Small intestine (tissue), 16 donors: ENCODE measurements around the gene TMEM240. TPM values are rescaled to one million over a fixed set of nuclear protein-coding genes. Genes with fewer than 3 reads are reported as not detected.

Experiments used
- DNase-seq, 2 donors: peaks; one replicate each; pipeline versions ENCODE4 v3.0.0 to v3.0.0-alpha.2; 2013
- FAIRE-seq: peaks from 2 replicates; lab custom pipeline; 2012; peaks lifted over from hg19 to GRCh38; lab: Jason Lieb, UNC
- H3K27ac ChIP-seq, 3 donors: one replicate each; pipeline ENCODE4 v1.5.1; 2013; ENCODE audit warnings: low read length in 2 of 3, mild to moderate bottlenecking in 2 of 3, control low read depth in 1 of 3, inconsistent platforms in 1 of 3, low read depth in 1 of 3, moderate library complexity in 1 of 3
- H3K27me3 ChIP-seq, 3 donors: one replicate each; pipeline ENCODE4 v1.6.1; 2013; ENCODE audit warnings: low read length in 3 of 3, inconsistent platforms in 1 of 3; ENCODE audit not compliant: control insufficient read depth in 3 of 3, insufficient read depth in 3 of 3
- H3K36me3 ChIP-seq, 3 donors: one replicate each; pipeline ENCODE4 v1.6.1; 2013; ENCODE audit warnings: low read length in 3 of 3, inconsistent platforms in 1 of 3, low read depth in 1 of 3, mild to moderate bottlenecking in 1 of 3, moderate library complexity in 1 of 3; ENCODE audit not compliant: control insufficient read depth in 3 of 3, insufficient read depth in 2 of 3
- H3K4me1 ChIP-seq, 3 donors: one replicate each; pipeline ENCODE4 v1.6.1; 2013; ENCODE audit warnings: low read length in 2 of 3, inconsistent platforms in 1 of 3, low read depth in 1 of 3, mild to moderate bottlenecking in 1 of 3, moderate library complexity in 1 of 3; ENCODE audit not compliant: control insufficient read depth in 3 of 3, insufficient read depth in 2 of 3
- H3K4me3 ChIP-seq, 3 donors: one replicate each; pipeline ENCODE4 v1.5.1; 2013; ENCODE audit warnings: low read length in 3 of 3, control low read depth in 1 of 3, inconsistent platforms in 1 of 3, low read depth in 1 of 3, mild to moderate bottlenecking in 1 of 3, moderate library complexity in 1 of 3
- H3K9me3 ChIP-seq, 2 donors: one replicate each; pipeline ENCODE4 v1.6.1; 2013; ENCODE audit warnings: low read depth in 1 of 2, low read length in 1 of 2; ENCODE audit not compliant: control insufficient read depth in 2 of 2, insufficient read depth in 1 of 2
- WGBS, 3 donors: extraction: QIAGEN DNeasy Blood & Tissue Kit; methylation state at CpG; one replicate each; pipeline ENCODE4 v1.1.7; 2013; 5-methylcytosine and 5-hydroxymethylcytosine counted together
- long read RNA-seq, 10 donors: transcript quantifications; one replicate each; lab custom pipeline, GENCODE V29; 2026
- polyA plus RNA-seq, 4 donors: library from polyadenylated mRNA; stranded (reverse) in 3 of 4; unstranded in 1 of 4; fragments of 200-250 nt in 3 of 4; fragments of 120-200 nt in 1 of 4; gene quantifications; one replicate each; pipeline versions ENCODE4 v1.2.1 to v1.2.3, GENCODE V29; 2013
- donor health status: healthy with polysubstance abuse.
- donor health status: control.
- donor health status: control.
- donor health status: Bipolar disorder and iron deficiency.
- donor health status: healthy.

Gene TMEM240
- 1 to 10 TPM in 3 of 4 donors, not detected in 1; 1.6 to 3.7 (median 1.6) TPM for polyA plus RNA-seq
- long read RNA-seq, donor 1 = 0 reads
- long read RNA-seq, donor 2, partial matches to known transcripts = 0 of 1 reads
- long read RNA-seq, donor 2, other reads (novel, unspliced or antisense) = 0 of 1 reads
- long read RNA-seq, donor 3, partial matches to known transcripts = 0 of 1 reads
- long read RNA-seq, donor 3, other reads (novel, unspliced or antisense) = 0 of 1 reads
- long read RNA-seq, donor 4 = 0 reads
- long read RNA-seq, donor 5 = 0 reads
- long read RNA-seq, donor 6, partial matches to known transcripts = 0 of 3 reads
- long read RNA-seq, donor 6, other reads (novel, unspliced or antisense) = 0 of 3 reads
- long read RNA-seq, donor 7 = 0 reads
- long read RNA-seq, donor 8 = 0 reads
- long read RNA-seq, donor 9 = 0 reads
- long read RNA-seq, donor 10, transcript TMEM240-201 (4 exons, 718 nt) = major isoform, 5 of 6 reads
- long read RNA-seq, donor 10, partial matches to known transcripts = 0 of 6 reads
- long read RNA-seq, donor 10, other reads (novel, unspliced or antisense) = 0 of 6 reads

DNA sequence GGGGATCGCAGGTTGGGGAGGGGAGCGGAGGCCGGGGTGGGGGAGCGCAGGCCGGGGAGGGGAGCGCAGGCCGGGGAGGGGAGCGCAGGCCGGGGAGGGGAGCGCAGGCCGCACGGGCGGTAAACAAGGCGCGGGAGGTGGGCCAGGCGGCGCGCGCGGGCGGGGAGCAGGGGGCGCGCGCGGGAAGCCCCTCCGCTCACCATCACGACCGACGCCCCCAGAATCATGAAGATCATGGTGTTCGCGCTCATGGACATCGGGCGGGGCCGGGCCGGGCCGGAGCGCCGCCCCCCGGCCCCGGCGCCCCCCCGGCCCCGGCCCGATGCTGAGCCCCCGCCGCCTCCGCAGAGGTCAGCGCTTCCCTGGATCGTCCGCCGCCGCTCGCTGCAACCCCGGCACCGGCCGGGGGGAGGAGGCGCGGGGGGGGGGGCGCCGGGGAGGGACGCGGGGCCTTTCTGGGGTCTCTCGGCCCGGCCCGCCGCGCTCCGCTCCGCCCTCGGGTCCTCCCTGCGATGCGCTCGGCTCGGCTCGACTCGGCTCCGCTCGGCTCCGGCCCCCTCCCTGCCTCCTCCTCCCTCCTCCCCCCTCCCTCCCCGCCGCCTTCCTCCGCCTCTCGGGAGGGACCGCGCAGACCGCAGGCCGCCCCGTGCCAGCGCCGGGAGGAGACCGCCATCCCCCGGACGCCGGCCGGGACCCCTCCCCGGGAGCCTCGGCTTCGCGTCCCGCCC, at the start of gene TMEM240:
Gene TMEM240 (minus strand): TSS at position 535 of the 728 bp plus-strand sequence. CDS start 278 bp downstream, at position 257.
- WGBS, 3 donors = 1 to 2% (median 2%) methylated on average over 12 to 97 of the region's 100 CpGs
- peaks cover 0 to 16% (median 0%) of the 10 kb centered on the region in 3 donors for H3K4me1 ChIP-seq
- H3K36me3 ChIP-seq = peaks cover 4 to 40% (median 4%) of the 10 kb centered on the region in 3 donors
- FAIRE-seq (no peak), DNase-seq (peak; percentile 20 to 62)
- peaks cover 0 to 13% (median 0%) of the 10 kb centered on the region in 3 donors for H3K27me3 ChIP-seq
- H3K9me3 ChIP-seq = no peaks in the 10 kb centered on the region
- H3K4me3 ChIP-seq = peak within 1 kb of the TSS; percentile 24 to 46 (median 46)
- no peak within 1 kb of the TSS for H3K27ac ChIP-seq

DNA sequence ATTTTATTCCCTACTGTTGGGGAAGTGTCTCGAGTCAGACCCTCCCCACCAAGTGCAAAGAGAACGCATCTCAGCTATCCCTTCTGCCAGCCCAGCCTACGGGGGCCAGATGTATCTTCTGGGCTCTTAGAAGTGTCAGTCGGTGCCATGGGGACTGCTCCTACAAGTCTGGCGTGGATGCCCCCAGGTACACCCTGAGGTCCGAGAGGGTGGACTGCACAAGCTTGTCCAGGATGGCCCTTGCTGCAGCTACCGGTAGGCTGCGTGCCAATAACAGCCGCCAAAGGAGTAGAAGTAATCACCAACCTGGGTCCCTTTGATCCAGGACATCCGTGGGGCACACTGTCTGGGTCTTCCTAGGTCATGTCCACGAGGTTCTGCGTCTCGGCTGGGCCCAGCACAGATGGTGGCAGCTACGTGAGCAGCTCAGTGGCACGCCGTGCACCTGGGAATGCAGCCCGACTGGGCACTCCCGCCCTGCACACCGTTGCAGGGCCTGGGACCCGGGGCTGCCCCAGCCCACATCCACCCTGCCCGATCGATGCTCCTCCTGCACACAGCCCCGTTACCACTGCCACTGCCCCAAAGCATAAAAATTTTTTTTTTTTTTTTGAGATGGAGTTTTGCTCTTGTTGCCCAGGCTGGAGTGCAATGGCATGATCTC, 43.1 kb upstream of the TMEM240 start:
- Histone ChIP-seq H3K36me3 (no peaks in the 10 kb centered on the region), H3K4me1 (no peaks in the 10 kb centered on the region), H3K9me3 (no peaks in the 10 kb centered on the region), H3K4me3 (no peak overlapping the region), H3K27me3 (peaks cover 0 to 34% (median 0%) of the 10 kb centered on the region in 3 donors), H3K27ac (no peak overlapping the region)
- FAIRE-seq = no peak
- WGBS, 3 donors = 84 to 86% (median 84%) methylated on average over 23 of the region's 23 CpGs
- no peak for DNase-seq

DNA sequence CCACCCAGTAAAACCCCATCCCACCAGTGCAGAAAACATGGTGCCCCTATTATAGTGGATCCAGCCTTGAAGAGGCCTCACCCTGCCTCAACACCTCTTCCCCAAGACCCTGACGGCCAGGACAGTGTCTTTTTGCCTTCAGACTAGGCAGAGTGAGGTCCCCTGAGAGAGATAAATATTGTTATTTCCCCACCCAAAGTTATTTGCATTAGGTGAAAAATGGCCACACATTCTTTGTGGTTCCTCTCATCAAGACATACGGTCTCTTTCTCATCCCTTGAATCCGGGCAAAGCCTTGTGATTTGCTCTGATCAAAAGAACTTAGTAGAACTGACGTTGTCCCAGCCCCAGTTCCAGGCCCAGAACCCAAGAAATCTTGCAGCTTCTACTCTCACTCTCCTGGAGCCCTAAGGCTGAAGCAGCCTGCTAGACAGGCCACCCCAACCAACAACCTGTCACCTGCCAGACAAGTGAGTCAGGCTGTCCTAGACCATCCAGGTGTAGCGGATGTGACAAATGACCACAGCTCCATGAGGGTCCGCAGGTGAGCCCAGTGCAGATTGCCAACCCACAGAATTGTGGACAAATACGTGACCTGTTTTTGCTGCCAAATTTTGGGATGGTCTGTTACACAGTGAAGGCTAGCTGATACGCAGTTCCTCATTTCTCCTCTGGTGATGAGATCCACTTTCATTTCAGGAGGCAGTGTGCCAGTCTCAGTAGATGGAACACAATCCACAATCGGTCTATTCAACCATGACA, 42.3 kb upstream of the TMEM240 start:
- Histone ChIP-seq H3K36me3 (no peaks in the 10 kb centered on the region), H3K4me1 (peaks cover 0 to 3% (median 0%) of the 10 kb centered on the region in 3 donors), H3K9me3 (no peaks in the 10 kb centered on the region), H3K27ac (no peak overlapping the region), H3K27me3 (peaks cover 0 to 34% (median 0%) of the 10 kb centered on the region in 3 donors), H3K4me3 (no peak overlapping the region)
- WGBS, 3 donors = 74 to 84% (median 80%) methylated on average over 9 of the region's 9 CpGs
- FAIRE-seq (no peak), DNase-seq (no peak)

DNA sequence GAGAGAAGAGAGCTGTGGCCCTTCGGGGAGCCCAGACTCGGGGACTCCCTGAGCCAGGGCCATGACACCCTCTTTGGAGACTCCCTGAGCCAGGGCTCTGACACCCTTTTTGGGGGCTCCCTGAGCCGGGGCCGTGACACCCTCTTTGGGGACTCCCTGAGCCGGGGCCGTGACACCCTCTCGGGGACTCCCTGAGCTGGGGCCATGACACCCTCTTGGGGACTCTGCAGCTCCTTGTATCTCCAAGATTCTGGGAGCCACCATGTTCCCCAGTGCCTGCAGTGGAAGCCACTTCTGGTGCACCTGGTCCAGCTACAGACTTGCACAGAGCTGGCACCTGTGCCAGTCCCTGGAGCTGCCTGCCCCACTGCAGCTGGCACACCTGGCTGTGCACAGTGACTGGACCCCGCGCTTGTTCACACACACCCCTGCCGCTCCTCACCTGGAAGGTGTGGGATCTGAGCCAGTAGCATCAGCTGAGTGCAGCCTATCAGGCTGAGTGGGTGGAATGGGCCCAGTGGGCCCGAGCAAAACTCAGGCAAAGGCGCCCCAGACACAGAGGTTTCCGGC, 38.0 kb upstream of the TMEM240 start:
- DNase-seq (no peak), FAIRE-seq (no peak)
- H3K9me3 ChIP-seq = no peaks in the 10 kb centered on the region
- H3K27ac ChIP-seq = no peak overlapping the region
- H3K36me3 ChIP-seq = peaks cover 0 to under 1% (median 0%) of the 10 kb centered on the region in 3 donors
- H3K4me3 ChIP-seq = no peak overlapping the region
- peaks cover 0 to 22% (median 6%) of the 10 kb centered on the region in 3 donors for H3K4me1 ChIP-seq
- WGBS, 3 donors = 51 to 82% (median 61%) methylated on average over 13 of the region's 13 CpGs
- H3K27me3 ChIP-seq = peaks cover 0 to 22% (median 0%) of the 10 kb centered on the region in 3 donors

DNA sequence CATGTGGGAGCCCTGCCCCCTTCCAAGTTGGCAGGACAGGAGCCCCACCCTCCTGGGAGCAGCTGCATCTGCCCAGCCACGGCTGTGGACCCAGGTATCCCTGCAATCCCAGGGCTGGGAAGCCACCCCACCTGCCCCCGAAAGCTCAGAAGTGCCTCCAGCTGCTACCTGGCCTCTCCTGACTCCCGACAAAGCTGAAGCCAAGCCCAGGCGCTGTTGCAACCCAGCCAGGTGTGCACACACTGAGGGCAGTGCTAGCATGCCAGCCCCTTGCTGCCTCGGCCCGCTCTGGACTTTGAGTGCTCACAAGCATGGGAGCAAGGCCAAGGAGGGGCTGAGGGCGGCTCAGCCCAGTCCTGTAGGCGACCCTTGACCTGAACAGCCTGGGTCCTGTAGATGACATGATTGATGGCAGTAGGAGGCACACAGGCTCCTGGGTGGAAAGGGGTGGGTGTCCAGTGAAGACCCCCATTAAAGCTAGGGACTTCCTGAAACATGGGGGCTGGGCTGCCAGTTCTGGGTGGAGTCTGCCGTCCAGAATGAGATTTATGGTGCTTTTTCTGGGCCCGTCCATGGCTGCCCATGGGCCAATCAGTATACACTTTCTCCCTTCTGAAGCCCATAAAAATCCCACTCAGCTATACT, 37.1 kb upstream of the TMEM240 start:
- H3K36me3 ChIP-seq = peaks cover 0 to 9% (median 0%) of the 10 kb centered on the region in 3 donors
- H3K4me1 ChIP-seq = peaks cover 4 to 26% (median 6%) of the 10 kb centered on the region in 3 donors
- FAIRE-seq = no peak
- H3K27me3 ChIP-seq = peaks cover 0 to 14% (median 0%) of the 10 kb centered on the region in 3 donors
- H3K4me3 ChIP-seq = no peak overlapping the region
- peak overlapping the region; percentile 33 to 63 (median 52) for H3K27ac ChIP-seq
- no peaks in the 10 kb centered on the region for H3K9me3 ChIP-seq
- 12 to 38% (median 17%) methylated on average over 10 of the region's 10 CpGs for WGBS, 3 donors
- peak; percentile 80 to 90 for DNase-seq

DNA sequence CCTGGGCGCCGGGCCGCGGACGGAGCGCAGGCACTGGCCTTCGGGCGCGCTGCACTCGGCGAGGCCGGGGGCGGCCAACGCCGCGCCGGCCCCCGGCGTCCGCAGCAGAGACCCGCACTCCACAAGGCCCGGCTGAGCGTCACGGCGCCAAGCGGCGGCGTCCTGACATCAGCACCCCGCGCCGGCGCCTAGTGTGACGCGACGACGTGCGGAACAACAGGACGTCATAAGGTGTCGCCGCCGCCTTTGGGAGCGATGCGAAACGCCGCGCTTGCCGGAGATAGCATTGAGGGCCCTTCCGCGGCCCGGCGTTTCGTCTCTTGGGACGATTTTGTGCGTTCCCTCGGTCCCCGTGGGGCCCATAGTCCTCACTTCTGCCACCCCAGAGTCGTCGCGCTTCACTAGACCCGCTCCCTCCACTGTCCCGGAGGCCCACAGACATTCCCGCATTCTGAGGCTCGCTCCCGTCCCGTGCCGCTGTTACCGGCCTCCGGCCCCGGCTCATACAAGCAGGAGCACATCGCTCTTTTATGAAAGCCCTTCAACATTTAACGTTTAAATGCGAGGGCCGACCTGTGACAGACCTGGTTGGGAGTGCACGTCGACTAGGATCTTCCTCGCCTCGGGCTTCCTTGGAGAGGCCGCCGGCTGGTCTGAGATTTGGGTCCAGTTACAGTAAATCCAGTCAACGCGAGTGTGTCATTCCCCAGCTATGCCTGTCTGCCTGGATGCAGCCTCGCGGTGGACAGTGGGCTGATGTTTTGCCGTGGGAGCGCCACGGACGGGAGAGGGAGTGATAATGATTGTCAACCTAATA, 34.5 kb upstream of the TMEM240 start, which contains the start of gene SSU72:
Gene SSU72 (minus strand): TSS at position 143 of the 817 bp plus-strand sequence. CDS start 306 bp downstream, outside the sequence.
- FAIRE-seq (no peak), DNase-seq (peak; percentile 90 to 98)
- H3K27ac ChIP-seq = peak within 1 kb of the TSS; percentile 97 to 99 (median 99)
- no peaks in the 10 kb centered on the region for H3K9me3 ChIP-seq
- H3K36me3 ChIP-seq = peaks cover 0 to 33% (median 0%) of the 10 kb centered on the region in 3 donors
- H3K27me3 ChIP-seq = peaks cover 0 to 1% (median 0%) of the 10 kb centered on the region in 3 donors
- WGBS, 3 donors = 0% methylated on average over 57 to 87 of the region's 87 CpGs
- H3K4me3 ChIP-seq = peak within 1 kb of the TSS; percentile 87 to 97 (median 88)
- H3K4me1 ChIP-seq = peaks cover 4 to 26% (median 6%) of the 10 kb centered on the region in 3 donors
